ENCODE results near the gene TAX1BP1. TPM values are rescaled to one million over a fixed set of nuclear protein-coding genes. Genes with fewer than 3 reads are reported as not detected.

Gene TAX1BP1
- total and polyA plus RNA-seq, 2 experiments from 2014 or later, result 56.5 to 87.9 TPM

GRCh38 chr7:27866828-27867672 is 127.1 kb downstream of the TAX1BP1 start (continued):
- TF ChIP-seq, protein P1, sequence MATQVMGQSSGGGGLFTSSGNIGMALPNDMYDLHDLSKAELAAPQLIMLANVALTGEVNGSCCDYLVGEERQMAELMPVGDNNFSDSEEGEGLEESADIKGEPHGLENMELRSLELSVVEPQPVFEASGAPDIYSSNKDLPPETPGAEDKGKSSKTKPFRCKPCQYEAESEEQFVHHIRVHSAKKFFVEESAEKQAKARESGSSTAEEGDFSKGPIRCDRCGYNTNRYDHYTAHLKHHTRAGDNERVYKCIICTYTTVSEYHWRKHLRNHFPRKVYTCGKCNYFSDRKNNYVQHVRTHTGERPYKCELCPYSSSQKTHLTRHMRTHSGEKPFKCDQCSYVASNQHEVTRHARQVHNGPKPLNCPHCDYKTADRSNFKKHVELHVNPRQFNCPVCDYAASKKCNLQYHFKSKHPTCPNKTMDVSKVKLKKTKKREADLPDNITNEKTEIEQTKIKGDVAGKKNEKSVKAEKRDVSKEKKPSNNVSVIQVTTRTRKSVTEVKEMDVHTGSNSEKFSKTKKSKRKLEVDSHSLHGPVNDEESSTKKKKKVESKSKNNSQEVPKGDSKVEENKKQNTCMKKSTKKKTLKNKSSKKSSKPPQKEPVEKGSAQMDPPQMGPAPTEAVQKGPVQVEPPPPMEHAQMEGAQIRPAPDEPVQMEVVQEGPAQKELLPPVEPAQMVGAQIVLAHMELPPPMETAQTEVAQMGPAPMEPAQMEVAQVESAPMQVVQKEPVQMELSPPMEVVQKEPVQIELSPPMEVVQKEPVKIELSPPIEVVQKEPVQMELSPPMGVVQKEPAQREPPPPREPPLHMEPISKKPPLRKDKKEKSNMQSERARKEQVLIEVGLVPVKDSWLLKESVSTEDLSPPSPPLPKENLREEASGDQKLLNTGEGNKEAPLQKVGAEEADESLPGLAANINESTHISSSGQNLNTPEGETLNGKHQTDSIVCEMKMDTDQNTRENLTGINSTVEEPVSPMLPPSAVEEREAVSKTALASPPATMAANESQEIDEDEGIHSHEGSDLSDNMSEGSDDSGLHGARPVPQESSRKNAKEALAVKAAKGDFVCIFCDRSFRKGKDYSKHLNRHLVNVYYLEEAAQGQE (IDR thresholded peaks at IDR 0.05; ENCODE audit: unreplicated experiment), result no peak
- TF ChIP-seq ETS1 (IDR thresholded peaks at IDR 0.05), result no peak

- H4K20me1 ChIP-seq (replicated peaks; ENCODE audit: insufficient read depth), result 0 out of 2 replicates have a peak, but pooled peaks cover 7% of the 10 kb centered on the region
- peaks cover 27% of the 10 kb centered on the region for H3K4me1 Mint-ChIP-seq
- no peaks in the 10 kb centered on the region for H3K79me2 ChIP-seq (replicated peaks; ENCODE audit: insufficient read depth)
- no peak overlapping the region for H2AFZ ChIP-seq
- no peak; the same call in 2 of the 3 replicates for ATAC-seq
- no peak overlapping the region for H3K4me2 ChIP-seq
- no peak for DNase-seq (ENCODE audit: low spot score)
- no peak for TF ChIP-seq CREB1 (CRISPR knock-in tag; IDR thresholded peaks at IDR 0.05; ENCODE audit: low read depth)
- TF ChIP-seq NANOG (IDR thresholded peaks at IDR 0.05; ENCODE audit: borderline replicate concordance), result no peak
- TF ChIP-seq ZNF331 (CRISPR knock-in tag; IDR thresholded peaks at IDR 0.05; ENCODE audit: low read depth), result no peak
- H3K27ac ChIP-seq (ENCODE audit: low read depth), result no peak overlapping the region
- no peaks in the 10 kb centered on the region for H3K27me3 ChIP-seq (ENCODE audit: insufficient read depth)
- no peaks in the 10 kb centered on the region for H3K9me3 Mint-ChIP-seq
- H3K36me3 ChIP-seq (ENCODE audit: insufficient read depth), result no peaks in the 10 kb centered on the region
- H3K9me2 ChIP-seq (ENCODE audit: insufficient read depth), result no peaks in the 10 kb centered on the region
- no peaks in the 10 kb centered on the region for H3K36me3 Mint-ChIP-seq (ENCODE audit: low read depth)
- H3K4me1 ChIP-seq (ENCODE audit: insufficient read depth), result peaks cover 14% of the 10 kb centered on the region
- H3K4me3 Mint-ChIP-seq, result no peak overlapping the region
- H3K27me3 Mint-ChIP-seq (ENCODE audit: insufficient read depth, low read depth, poor library complexity), result peaks cover 2% of the 10 kb centered on the region
- no peak overlapping the region for H3K27ac Mint-ChIP-seq
- H3K4me3 ChIP-seq, result no peak overlapping the region
- H3F3A ChIP-seq (replicated peaks; ENCODE audit: low read depth), result no peaks in the 10 kb centered on the region
Measured at GRCh38 chr7:27868131-27868550, 128.2 kb downstream of the TAX1BP1 start.

GRCh38 chr7:27869056-27869455 is 129.1 kb downstream of the TAX1BP1 start:
- Histone ChIP-seq H2AFZ (no peak overlapping the region), H3F3A (replicated peaks; ENCODE audit: low read depth) (no peaks in the 10 kb centered on the region), H3K4me1 (ENCODE audit: insufficient read depth) (peaks cover 14% of the 10 kb centered on the region), H3K27me3 (ENCODE audit: insufficient read depth) (no peaks in the 10 kb centered on the region), H4K20me1 (replicated peaks; ENCODE audit: insufficient read depth) (peaks cover 7% of the 10 kb centered on the region; the same call in 1 of the 2 replicates), H3K27ac (ENCODE audit: low read depth) (no peak overlapping the region), H3K36me3 (ENCODE audit: insufficient read depth) (no peaks in the 10 kb centered on the region), H3K79me2 (replicated peaks; ENCODE audit: insufficient read depth) (no peaks in the 10 kb centered on the region), H3K4me2 (peak overlapping the region; percentile 48; the same call in 1 of the 2 replicates), H3K4me3 (no peak overlapping the region), H3K9me2 (ENCODE audit: insufficient read depth) (no peaks in the 10 kb centered on the region)
- peaks cover 4% of the 10 kb centered on the region for H3K27me3 Mint-ChIP-seq (ENCODE audit: insufficient read depth, low read depth, poor library complexity)
- H3K4me1 Mint-ChIP-seq, result peaks cover 32% of the 10 kb centered on the region
- ATAC-seq (no peak), DNase-seq (ENCODE audit: low spot score) (no peak)
- no peaks in the 10 kb centered on the region for H3K9me3 Mint-ChIP-seq
- no peaks in the 10 kb centered on the region for H3K36me3 Mint-ChIP-seq (ENCODE audit: low read depth)
- no peak overlapping the region for H3K27ac Mint-ChIP-seq
- H3K4me3 Mint-ChIP-seq, result no peak overlapping the region
- TF ChIP-seq CREB1 (CRISPR knock-in tag; IDR thresholded peaks at IDR 0.05; ENCODE audit: low read depth), result no peak
- TF ChIP-seq CTCF (conservative IDR thresholded peaks at IDR 0.05; ENCODE audit: low read depth in 2 of 2), result no peak
- no peak for TF ChIP-seq EZH2phosphoT487 (IDR thresholded peaks at IDR 0.05; ENCODE audit: unreplicated experiment)
- no peak for TF ChIP-seq ZNF331 (CRISPR knock-in tag; IDR thresholded peaks at IDR 0.05; ENCODE audit: low read depth)
- no peak for TF ChIP-seq ZNF114 (CRISPR knock-in tag; IDR thresholded peaks at IDR 0.05)
